B cell (primary cell): ENCODE measurements around the gene EED. TPM values are rescaled to one million over a fixed set of nuclear protein-coding genes. Genes with fewer than 3 reads are reported as not detected.

Source experiments
- ATAC-seq: fragments of 200-7000 bp; cut with Tn5 transposase; one replicate; pipeline ENCODE4 v1.10.0; 2021; ENCODE audit warnings: low read depth, mild to moderate bottlenecking, moderate number of reproducible peaks, moderate library complexity
- CTCF ChIA-PET: fragments of 350-600 bp; sonication (Branson Sonifier 250); formaldehyde crosslinking; loops from one replicate; lab custom pipeline; 2021; ENCODE audit warnings: antibody characterized with exemption, inconsistent platforms; lab: Charles Lee
- POLR2A ChIA-PET: fragments of 350-600 bp; sonication (Branson Sonifier 250); formaldehyde crosslinking; loops from one replicate; lab custom pipeline; 2021; ENCODE audit warnings: antibody characterized with exemption; lab: Charles Lee
- DNase-seq: peaks from one replicate; pipeline ENCODE4 v3.0.0; 2013
- H2AFZ ChIP-seq: 2 replicates; pipeline ENCODE4 v1.6.1; 2012; ENCODE audit warnings: mild to moderate bottlenecking, low read depth, low read length; ENCODE audit not compliant: insufficient read depth, poor library complexity, severe bottlenecking
- H3K27ac ChIP-seq, 2 donors: 1 replicate in 1 of 2; 2 replicates in 1 of 2; pipeline ENCODE4 v1.5.1; 2012 to 2013; ENCODE audit warnings: low read length in 2 of 2, mild to moderate bottlenecking in 2 of 2, moderate library complexity in 1 of 2
- H3K27me3 ChIP-seq, 4 experiments: fragments of 200-600 bp in 1 of 4; sonication (generic) in 1 of 4; replicated peaks in 1 of 4; 1 replicate in 2 of 4; 2 replicates in 2 of 4; pipeline versions ENCODE4 v1.6.1 to v1.7.0; 2013 to 2016; ENCODE audit warnings: low read length in 3 of 4, mild to moderate bottlenecking in 2 of 4, mixed read lengths in 1 of 4, moderate library complexity in 1 of 4; ENCODE audit not compliant: insufficient read depth in 4 of 4, control insufficient read depth in 3 of 4; ENCODE audit errors: control extremely low read depth in 1 of 4
- H3K36me3 ChIP-seq, 2 experiments: replicated peaks in 1 of 2; 1 replicate in 1 of 2; 2 replicates in 1 of 2; pipeline versions ENCODE4 v1.6.1 to v1.7.1; 2013; ENCODE audit warnings: low read length in 1 of 2; ENCODE audit not compliant: insufficient read depth in 2 of 2, control insufficient read depth in 1 of 2; ENCODE audit errors: control extremely low read depth in 1 of 2, extremely low read depth in 1 of 2
- H3K4me1 ChIP-seq, 2 donors: fragments of 200-600 bp in 1 of 2; sonication (generic) in 1 of 2; 1 replicate in 1 of 2; 2 replicates in 1 of 2; pipeline versions ENCODE4 v1.5.1 to v1.6.1; 2013 to 2017; ENCODE audit warnings: low read length in 2 of 2; ENCODE audit not compliant: control insufficient read depth in 2 of 2, insufficient read depth in 2 of 2
- H3K4me2 ChIP-seq: replicated peaks from 2 replicates; pipeline ENCODE3; 2012; ENCODE audit warnings: mild to moderate bottlenecking, low read depth, low read length; ENCODE audit not compliant: poor library complexity, severe bottlenecking
- H3K4me3 ChIP-seq, 5 experiments: fragments of 200-600 bp in 1 of 5; sonication (generic) in 1 of 5; 1 replicate in 3 of 5; 2 replicates in 2 of 5; pipeline versions ENCODE4 v1.5.1 to v1.7.0; 2011 to 2016; ENCODE audit warnings: low read length in 4 of 5, mild to moderate bottlenecking in 4 of 5, low read depth in 2 of 5, control low read depth in 1 of 5, moderate library complexity in 1 of 5; ENCODE audit not compliant: insufficient read depth in 1 of 5; ENCODE audit errors: control extremely low read depth in 1 of 5, extremely low read depth in 1 of 5
- H3K79me2 ChIP-seq: fragments of 200-600 bp; sonication (generic); one replicate; pipeline ENCODE4 v1.6.0; 2016; ENCODE audit warnings: low read length; ENCODE audit not compliant: control insufficient read depth, insufficient read depth
- H3K9ac ChIP-seq: fragments of 200-600 bp; sonication (generic); 2 replicates; pipeline ENCODE4 v1.6.1; 2017; ENCODE audit warnings: mild to moderate bottlenecking, low read length, moderate library complexity
- H3K9me3 ChIP-seq, 3 donors: one replicate each; pipeline versions ENCODE4 v1.6.1 to v1.7.1; 2013; ENCODE audit warnings: low read length in 2 of 3; ENCODE audit not compliant: control insufficient read depth in 2 of 3, insufficient read depth in 1 of 3; ENCODE audit errors: control extremely low read depth in 1 of 3
- H4K20me1 ChIP-seq: 2 replicates; pipeline ENCODE4 v1.6.0; 2012; ENCODE audit warnings: mild to moderate bottlenecking, low read length; ENCODE audit not compliant: insufficient read depth, control insufficient read depth, poor library complexity, severe bottlenecking
- H3K27ac Mint-ChIP-seq: one replicate; pipeline ENCODE4 v1.8.0; 2021; ENCODE audit warnings: mixed read lengths
- H3K27me3 Mint-ChIP-seq: one replicate; pipeline ENCODE4 v1.8.0; 2021; ENCODE audit warnings: mixed read lengths
- H3K4me1 Mint-ChIP-seq: one replicate; pipeline ENCODE4 v1.8.0; 2021; ENCODE audit warnings: mixed read lengths
- H3K4me3 Mint-ChIP-seq: one replicate; pipeline ENCODE4 v1.8.0; 2021; ENCODE audit warnings: mixed read lengths
- H3K9me3 Mint-ChIP-seq: one replicate; pipeline ENCODE4 v1.8.0; 2022; ENCODE audit warnings: mixed read lengths; ENCODE audit not compliant: insufficient read depth
- CTCF ChIP-seq: fragments of 200-600 bp; IDR thresholded peaks from one replicate; pipeline ENCODE4 v1.8.0; 2022; ENCODE audit warnings: antibody characterized with exemption, mild to moderate bottlenecking
- EZH2 ChIP-seq: IDR thresholded peaks from 2 replicates; pipeline ENCODE4 v1.6.1; 2012; ENCODE audit warnings: borderline replicate concordance, low read depth, mild to moderate bottlenecking, moderate library complexity, low read length; ENCODE audit not compliant: insufficient read depth, poor library complexity, severe bottlenecking
- WGBS: methylation state at CpG from one replicate; pipeline ENCODE4 v1.1.5; 2013; ENCODE audit warnings: missing lambda C conversion rate; ENCODE audit not compliant: insufficient coverage; 5-methylcytosine and 5-hydroxymethylcytosine counted together
- intact Hi-C: fragments of 100-400 bp; cut with micrococcal nuclease; formaldehyde crosslinking; loops from one replicate; pipeline ENCODE4 v1.10.0; 2022
- polyA plus RNA-seq: library from polyadenylated mRNA; depleted of rRNA; stranded (reverse); fragments of >200 nt; gene quantifications from 2 replicates; pipeline ENCODE4 v1.2.3, GENCODE V29; 2012
- total RNA-seq, 2 donors: library from RNA; stranded (reverse); fragments of 120-200 nt in 1 of 2; gene quantifications; 1 replicate in 1 of 2; 2 replicates in 1 of 2; pipeline versions ENCODE4 v1.2.3 to v1.2.4, GENCODE V29; 2013 to 2022

EED gene
- total and polyA plus RNA-seq, 2 donors (not counting 1 experiment from before 2014, with no cell fraction given): 21.8 to 49.5 TPM

DNA sequence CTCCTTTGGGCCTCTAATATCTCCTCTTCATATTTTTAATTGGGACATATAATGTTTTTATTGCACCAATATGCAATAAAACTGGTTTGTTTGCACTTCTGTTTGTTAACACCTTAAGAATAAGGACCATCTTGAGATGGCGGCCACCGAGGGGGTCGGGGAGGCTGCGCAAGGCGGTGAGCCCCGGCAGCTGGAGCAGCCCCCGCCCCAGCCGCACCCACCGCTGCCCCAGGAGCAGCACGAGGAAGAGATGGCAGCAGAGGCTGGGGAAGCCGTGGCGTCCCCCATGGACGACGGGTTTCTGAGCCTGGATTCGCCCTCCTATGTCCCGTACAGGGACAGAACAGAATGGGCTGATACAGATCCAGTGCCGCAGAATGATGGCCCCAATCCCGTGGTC, 49.6 kb upstream of the EED start:
- ChIA-PET POLR2A (interaction anchor here (1.0 to 2.5 kb wide), 3 partner anchors 25 to 127 kb away, joined by 8 to 20 read pairs (median 14); partner anchors contain the start of genes EED and PICALM), CTCF (interaction anchor here (1.3 to 4.3 kb wide), 7 partner anchors 21 to 153 kb away, joined by 4 to 80 read pairs (median 16); partner anchors contain the start of gene PICALM)
- intact Hi-C loops: loop anchor here (10.0 kb wide), 1 partner anchor 340 kb away; the partner anchor contains the start of gene CCDC83
- H3K4me3 ChIP-seq: no peak overlapping the region
- no peaks in the 10 kb centered on the region for H3K9me3 ChIP-seq
- no peaks in the 10 kb centered on the region for H4K20me1 ChIP-seq
- H3K79me2 ChIP-seq: no peaks in the 10 kb centered on the region
- Mint-ChIP-seq H3K4me1 (peaks cover 28% of the 10 kb centered on the region), H3K9me3 (no peaks in the 10 kb centered on the region), H3K4me3 (no peak overlapping the region), H3K27me3 (no peaks in the 10 kb centered on the region), H3K27ac (no peak overlapping the region)
- no peak overlapping the region for H2AFZ ChIP-seq
- ATAC-seq (no peak), DNase-seq (no peak)
- peaks cover 20 to 22% of the 10 kb centered on the region in 2 donors for H3K4me1 ChIP-seq
- H3K27ac ChIP-seq: no peak overlapping the region
- no peaks in the 10 kb centered on the region for H3K36me3 ChIP-seq
- H3K4me2 ChIP-seq: no peak overlapping the region
- H3K27me3 ChIP-seq: no peaks in the 10 kb centered on the region
- WGBS: 98% methylated on average over 18 of the region's 18 CpGs
- TF ChIP-seq EZH2 (no peak), CTCF (no peak)
- H3K9ac ChIP-seq: no peak overlapping the region

DNA sequence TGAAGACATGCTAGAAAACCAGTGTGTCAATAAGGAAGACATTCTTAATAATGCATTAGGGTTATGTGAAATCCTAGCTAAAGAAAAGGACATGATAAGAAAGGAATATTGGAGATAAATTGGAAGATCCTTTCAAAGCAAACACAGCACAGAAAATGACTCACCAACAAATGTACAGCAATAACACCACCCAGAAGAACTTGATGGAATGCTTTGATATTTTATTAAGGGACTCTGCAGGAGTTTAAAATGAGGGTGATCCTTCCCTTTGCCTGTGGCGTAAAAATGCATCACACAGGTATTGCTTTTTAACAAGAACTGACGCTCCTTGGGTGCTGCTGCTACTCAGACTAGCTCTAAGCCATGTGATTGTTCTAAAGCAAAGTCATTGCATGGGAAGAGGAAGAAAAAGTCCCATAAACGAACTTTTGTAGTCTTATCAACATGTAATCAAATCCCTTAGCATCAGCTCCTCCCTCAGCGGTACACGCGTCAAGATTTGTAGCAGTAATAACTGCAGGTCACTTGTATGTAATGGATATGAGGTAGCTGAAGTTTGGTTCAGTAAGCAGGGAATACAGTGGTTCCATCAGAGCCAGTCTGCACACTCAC, 48.4 kb upstream of the EED start:
- no peak overlapping the region for H3K27ac ChIP-seq
- H3K4me2 ChIP-seq: no peak overlapping the region
- H3K27me3 ChIP-seq: no peaks in the 10 kb centered on the region
- no peak overlapping the region for H3K27ac Mint-ChIP-seq
- no peak for ATAC-seq
- intact Hi-C loops: loop anchor here (10.0 kb wide), 1 partner anchor 341 kb away; the partner anchor contains the start of gene CCDC83
- no peak overlapping the region for H2AFZ ChIP-seq
- no peaks in the 10 kb centered on the region for H3K9me3 ChIP-seq
- H3K4me3 Mint-ChIP-seq: no peak overlapping the region
- ChIA-PET POLR2A (interaction anchor here (0.6 to 1.0 kb wide), 3 partner anchors 24 to 49 kb away, joined by 5 to 8 read pairs (median 6); no protein-coding TSS in a partner anchor), CTCF (interaction anchor here (1.0 to 4.3 kb wide), 5 partner anchors 9 to 154 kb away, joined by 3 to 80 read pairs (median 4); no protein-coding TSS in a partner anchor)
- no peaks in the 10 kb centered on the region for H4K20me1 ChIP-seq
- H3K27me3 Mint-ChIP-seq: no peaks in the 10 kb centered on the region
- no peak overlapping the region for H3K4me3 ChIP-seq
- no peaks in the 10 kb centered on the region for H3K79me2 ChIP-seq
- H3K4me1 ChIP-seq: peaks cover 20 to 24% of the 10 kb centered on the region in 2 donors
- H3K9me3 Mint-ChIP-seq: no peaks in the 10 kb centered on the region
- H3K36me3 ChIP-seq: no peaks in the 10 kb centered on the region
- no CpG with 5 or more reads among the region's 6 CpGs for WGBS
- H3K4me1 Mint-ChIP-seq: peaks cover 26% of the 10 kb centered on the region
- TF ChIP-seq CTCF: no peak
- DNase-seq: no peak
- no peak overlapping the region for H3K9ac ChIP-seq
